DOHH2 (cell line): ENCODE data around the gene CLDN25.

Experiments used
- H3F3A ChIP-seq: fragments of 200-600 bp; sonication (generic), shearing (Covaris generic); 2 replicates; pipeline ENCODE4 v1.6.0; 2016; ENCODE audit warnings: antibody characterized with exemption, mild to moderate bottlenecking; ENCODE audit not compliant: control insufficient read depth, insufficient read depth
- H3K27ac ChIP-seq: fragments of 200-600 bp; sonication (generic); 2 replicates; pipeline ENCODE4 v1.5.1; 2014; ENCODE audit warnings: low read depth, mild to moderate bottlenecking, low read length, moderate library complexity
- H3K27me3 ChIP-seq: fragments of 200-600 bp; sonication (generic); 2 replicates; pipeline ENCODE4 v1.6.1; 2014; ENCODE audit warnings: mild to moderate bottlenecking, low read length, mixed read lengths; ENCODE audit not compliant: control insufficient read depth
- H3K36me3 ChIP-seq: fragments of 200-600 bp; sonication (generic); 2 replicates; pipeline ENCODE4 v1.6.1; 2014; ENCODE audit warnings: mild to moderate bottlenecking, low read length, moderate library complexity, mixed read lengths; ENCODE audit not compliant: control insufficient read depth
- H3K4me1 ChIP-seq: fragments of 200-600 bp; sonication (generic); 2 replicates; pipeline ENCODE4 v1.6.1; 2014; ENCODE audit warnings: mild to moderate bottlenecking, low read length, mixed read lengths; ENCODE audit not compliant: control insufficient read depth
- H3K4me2 ChIP-seq: fragments of 200-600 bp; sonication (generic); 2 replicates; pipeline ENCODE4 v1.6.0; 2014; ENCODE audit warnings: mild to moderate bottlenecking, low read length, moderate library complexity
- H3K4me3 ChIP-seq: fragments of 200-600 bp; sonication (generic); 2 replicates; pipeline ENCODE4 v1.5.1; 2014; ENCODE audit warnings: mild to moderate bottlenecking, low read length, mixed read lengths
- H3K79me2 ChIP-seq: fragments of 200-600 bp; sonication (generic); 2 replicates; pipeline ENCODE4 v1.6.1; 2014; ENCODE audit warnings: mild to moderate bottlenecking, low read length, mixed read lengths; ENCODE audit not compliant: control insufficient read depth
- H3K9me2 ChIP-seq: fragments of 200-600 bp; sonication (generic); replicated peaks from 2 replicates; pipeline ENCODE4 v1.6.1; 2014; ENCODE audit warnings: mild to moderate bottlenecking, low read length, mixed read lengths; ENCODE audit not compliant: control insufficient read depth
- H3K9me3 ChIP-seq: fragments of 200-600 bp; sonication (generic); 2 replicates; pipeline ENCODE4 v1.6.1; 2014; ENCODE audit warnings: antibody characterized with exemption, low read length, mixed read lengths; ENCODE audit not compliant: control insufficient read depth, insufficient read depth
- H4K20me1 ChIP-seq: fragments of 200-600 bp; sonication (generic); 2 replicates; pipeline ENCODE4 v1.6.0; 2014; ENCODE audit warnings: low read depth, mild to moderate bottlenecking, antibody characterized with exemption, low read length, moderate library complexity; ENCODE audit not compliant: control insufficient read depth, insufficient read depth
- CTCF ChIP-seq: fragments of 200-600 bp; sonication (generic); IDR thresholded peaks from one replicate; pipeline ENCODE4 v1.5.1; 2014; ENCODE audit warnings: antibody characterized with exemption, mild to moderate bottlenecking, low read depth, low read length; ENCODE audit not compliant: poor library complexity, severe bottlenecking
- EZH2phosphoT487 ChIP-seq: fragments of 200-600 bp; sonication (generic); IDR thresholded peaks from 2 replicates; pipeline ENCODE4 v1.6.1; 2017; ENCODE audit warnings: borderline replicate concordance, mild to moderate bottlenecking, antibody characterized with exemption, low read length, moderate library complexity, mixed read lengths

The CLDN25 gene

GRCh38 chr11:113806406-113806805 lies 26.8 kb downstream of the CLDN25 start:
- no peaks in the 10 kb centered on the region for H3K4me1 ChIP-seq
- H4K20me1 ChIP-seq, result no peaks in the 10 kb centered on the region
- TF ChIP-seq CTCF, result peak; percentile 61
- no peak for TF ChIP-seq EZH2phosphoT487
- no peaks in the 10 kb centered on the region for H3K9me3 ChIP-seq
- H3K9me2 ChIP-seq, result no peaks in the 10 kb centered on the region
- H3K27ac ChIP-seq, result no peak overlapping the region
- H3K79me2 ChIP-seq, result no peaks in the 10 kb centered on the region
- no peak overlapping the region for H3K4me3 ChIP-seq
- H3F3A ChIP-seq, result no peaks in the 10 kb centered on the region
- no peaks in the 10 kb centered on the region for H3K27me3 ChIP-seq
- no peak overlapping the region for H3K4me2 ChIP-seq
- H3K36me3 ChIP-seq, result peaks cover 81% of the 10 kb centered on the region

- H3F3A ChIP-seq, result no peaks in the 10 kb centered on the region
- peaks cover 6% of the 10 kb centered on the region for H3K4me1 ChIP-seq
- no peaks in the 10 kb centered on the region for H4K20me1 ChIP-seq
- H3K79me2 ChIP-seq, result no peaks in the 10 kb centered on the region
- no peak overlapping the region for H3K27ac ChIP-seq
- no peak overlapping the region for H3K4me2 ChIP-seq
- no peaks in the 10 kb centered on the region for H3K27me3 ChIP-seq
- TF ChIP-seq CTCF (no peak), EZH2phosphoT487 (no peak)
- no peaks in the 10 kb centered on the region for H3K9me3 ChIP-seq
- no peak overlapping the region for H3K4me3 ChIP-seq
- H3K9me2 ChIP-seq, result no peaks in the 10 kb centered on the region
- H3K36me3 ChIP-seq, result peaks cover 71% of the 10 kb centered on the region
These were observed 29.3 kb downstream of the CLDN25 start for GRCh38 chr11:113808931-113809330.

GRCh38 chr11:113814181-113814580 lies 34.6 kb downstream of the CLDN25 start:
- Histone ChIP-seq H3K27ac (no peak overlapping the region), H3K27me3 (no peaks in the 10 kb centered on the region), H3K4me3 (no peak overlapping the region), H3K4me2 (no peak overlapping the region), H3K4me1 (peaks cover 6% of the 10 kb centered on the region), H3K36me3 (peaks cover 43% of the 10 kb centered on the region), H4K20me1 (no peaks in the 10 kb centered on the region), H3F3A (no peaks in the 10 kb centered on the region), H3K9me3 (no peaks in the 10 kb centered on the region), H3K79me2 (no peaks in the 10 kb centered on the region), H3K9me2 (no peaks in the 10 kb centered on the region)
- no peak for TF ChIP-seq CTCF
- TF ChIP-seq EZH2phosphoT487, result no peak

GRCh38 chr11:113817162-113817561 lies 37.6 kb downstream of the CLDN25 start:
- no peaks in the 10 kb centered on the region for H3F3A ChIP-seq
- H3K4me2 ChIP-seq, result no peak overlapping the region
- TF ChIP-seq CTCF (no peak), EZH2phosphoT487 (no peak)
- H3K4me3 ChIP-seq, result no peak overlapping the region
- no peak overlapping the region for H3K27ac ChIP-seq
- peaks cover 44% of the 10 kb centered on the region for H3K36me3 ChIP-seq
- H4K20me1 ChIP-seq, result no peaks in the 10 kb centered on the region
- H3K9me2 ChIP-seq, result no peaks in the 10 kb centered on the region
- no peaks in the 10 kb centered on the region for H3K9me3 ChIP-seq
- H3K4me1 ChIP-seq, result peaks cover 6% of the 10 kb centered on the region
- H3K79me2 ChIP-seq, result no peaks in the 10 kb centered on the region
- H3K27me3 ChIP-seq, result no peaks in the 10 kb centered on the region
